ENCODE results near the gene KIF1A.

GRCh38 chr2:240775905-240776304 lies 44.1 kb downstream of the KIF1A start:
- no peak for TF ChIP-seq CTCF (IDR thresholded peaks at IDR 0.05)
- TF ChIP-seq E2F5 (CRISPR knock-in tag; IDR thresholded peaks at IDR 0.05), result no peak
- TF ChIP-seq FOXP4 (CRISPR knock-in tag; IDR thresholded peaks at IDR 0.05), result no peak
- no peak for TF ChIP-seq CREB1 (CRISPR knock-in tag; IDR thresholded peaks at IDR 0.05)
- TF ChIP-seq NFYB (CRISPR knock-in tag; conservative IDR thresholded peaks at IDR 0.05; ENCODE audit: low read depth), result no peak
- no peak for TF ChIP-seq USF2 (CRISPR knock-in tag; IDR thresholded peaks at IDR 0.05)
- TF ChIP-seq MAX (CRISPR knock-in tag; IDR thresholded peaks at IDR 0.05), result no peak
- no peak for TF ChIP-seq JUN (CRISPR knock-in tag; IDR thresholded peaks at IDR 0.05)
- no peak for TF ChIP-seq SMAD3 (CRISPR knock-in tag; IDR thresholded peaks at IDR 0.05; ENCODE audit: borderline replicate concordance)
- TF ChIP-seq ATF6 (CRISPR knock-in tag; IDR thresholded peaks at IDR 0.05), result no peak
